D721Med (cell line): Measurements from ENCODE around the gene ANAPC2.
A peak's percentile ranks its signal among the peaks of the same experiment; 100 is the strongest.

ENCODE experiments used
- DNase-seq: peaks from one replicate; pipeline ENCODE4 v3.0.0; 2011; ENCODE audit warnings: low spot score; ENCODE audit not compliant: insufficient read length
- FAIRE-seq: peaks from 2 replicates; lab custom pipeline; 2011; peaks lifted over from hg19 to GRCh38; lab: Jason Lieb, UNC
- TF ChIP-seq, protein P1 (sequence below): IDR thresholded peaks from 2 replicates; pipeline ENCODE4 v1.5.1; 2012; ENCODE audit warnings: mild to moderate bottlenecking, control low read depth; ENCODE audit not compliant: insufficient read depth; ENCODE audit errors: missing control alignments

ANAPC2 gene, protein sequence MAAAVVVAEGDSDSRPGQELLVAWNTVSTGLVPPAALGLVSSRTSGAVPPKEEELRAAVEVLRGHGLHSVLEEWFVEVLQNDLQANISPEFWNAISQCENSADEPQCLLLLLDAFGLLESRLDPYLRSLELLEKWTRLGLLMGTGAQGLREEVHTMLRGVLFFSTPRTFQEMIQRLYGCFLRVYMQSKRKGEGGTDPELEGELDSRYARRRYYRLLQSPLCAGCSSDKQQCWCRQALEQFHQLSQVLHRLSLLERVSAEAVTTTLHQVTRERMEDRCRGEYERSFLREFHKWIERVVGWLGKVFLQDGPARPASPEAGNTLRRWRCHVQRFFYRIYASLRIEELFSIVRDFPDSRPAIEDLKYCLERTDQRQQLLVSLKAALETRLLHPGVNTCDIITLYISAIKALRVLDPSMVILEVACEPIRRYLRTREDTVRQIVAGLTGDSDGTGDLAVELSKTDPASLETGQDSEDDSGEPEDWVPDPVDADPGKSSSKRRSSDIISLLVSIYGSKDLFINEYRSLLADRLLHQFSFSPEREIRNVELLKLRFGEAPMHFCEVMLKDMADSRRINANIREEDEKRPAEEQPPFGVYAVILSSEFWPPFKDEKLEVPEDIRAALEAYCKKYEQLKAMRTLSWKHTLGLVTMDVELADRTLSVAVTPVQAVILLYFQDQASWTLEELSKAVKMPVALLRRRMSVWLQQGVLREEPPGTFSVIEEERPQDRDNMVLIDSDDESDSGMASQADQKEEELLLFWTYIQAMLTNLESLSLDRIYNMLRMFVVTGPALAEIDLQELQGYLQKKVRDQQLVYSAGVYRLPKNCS

DNA sequence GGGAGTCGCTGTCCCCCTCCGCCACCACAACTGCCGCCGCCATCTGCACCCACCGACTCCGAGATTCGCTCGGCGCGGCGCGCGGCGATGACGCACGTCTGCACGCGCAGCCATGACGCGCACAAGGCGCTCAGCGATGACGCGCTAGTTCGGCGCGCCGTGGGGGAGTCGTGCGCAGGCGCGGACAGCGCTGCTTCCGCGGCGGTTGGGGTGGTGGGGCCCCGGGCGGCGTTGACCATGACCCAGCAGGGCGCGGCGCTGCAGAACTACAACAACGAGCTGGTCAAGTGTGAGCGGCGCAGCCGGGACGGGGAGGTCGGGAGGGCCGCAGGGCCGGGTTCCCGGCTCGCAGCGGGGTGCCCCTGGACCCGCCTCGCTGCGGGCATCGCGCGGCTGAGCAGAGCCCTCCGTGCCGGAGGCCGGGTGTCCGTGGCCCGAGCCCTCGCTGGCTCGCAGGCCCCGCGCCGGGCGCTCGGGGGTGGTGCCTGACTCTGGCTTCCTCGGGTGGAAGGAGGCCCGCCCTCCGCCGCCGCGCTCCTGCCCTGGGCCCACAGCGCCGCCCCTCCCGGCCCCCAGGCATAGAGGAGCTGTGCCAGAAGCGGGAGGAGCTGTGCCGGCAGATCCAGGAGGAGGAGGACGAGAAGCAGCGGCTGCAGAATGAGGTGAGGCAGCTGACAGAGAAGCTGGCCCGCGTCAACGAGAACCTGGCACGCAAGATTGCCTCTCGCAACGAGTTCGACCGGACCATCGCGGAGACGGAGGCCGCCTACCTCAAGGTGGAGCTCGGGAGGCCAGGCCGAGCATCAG lies at the start of gene ANAPC2, which contains the start of gene SSNA1:
TSS of gene ANAPC2 (minus strand) at position 71 of the 807 bp plus-strand sequence. CDS start at position 43, 28 bp downstream.
TSS of gene SSNA1 (plus strand) at position 187 of the 807 bp plus-strand sequence. CDS start at position 238, 51 bp downstream.
- DNase-seq (no peak), FAIRE-seq (no peak)
- TF ChIP-seq, protein P1, sequence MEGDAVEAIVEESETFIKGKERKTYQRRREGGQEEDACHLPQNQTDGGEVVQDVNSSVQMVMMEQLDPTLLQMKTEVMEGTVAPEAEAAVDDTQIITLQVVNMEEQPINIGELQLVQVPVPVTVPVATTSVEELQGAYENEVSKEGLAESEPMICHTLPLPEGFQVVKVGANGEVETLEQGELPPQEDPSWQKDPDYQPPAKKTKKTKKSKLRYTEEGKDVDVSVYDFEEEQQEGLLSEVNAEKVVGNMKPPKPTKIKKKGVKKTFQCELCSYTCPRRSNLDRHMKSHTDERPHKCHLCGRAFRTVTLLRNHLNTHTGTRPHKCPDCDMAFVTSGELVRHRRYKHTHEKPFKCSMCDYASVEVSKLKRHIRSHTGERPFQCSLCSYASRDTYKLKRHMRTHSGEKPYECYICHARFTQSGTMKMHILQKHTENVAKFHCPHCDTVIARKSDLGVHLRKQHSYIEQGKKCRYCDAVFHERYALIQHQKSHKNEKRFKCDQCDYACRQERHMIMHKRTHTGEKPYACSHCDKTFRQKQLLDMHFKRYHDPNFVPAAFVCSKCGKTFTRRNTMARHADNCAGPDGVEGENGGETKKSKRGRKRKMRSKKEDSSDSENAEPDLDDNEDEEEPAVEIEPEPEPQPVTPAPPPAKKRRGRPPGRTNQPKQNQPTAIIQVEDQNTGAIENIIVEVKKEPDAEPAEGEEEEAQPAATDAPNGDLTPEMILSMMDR = peak; percentile 26

DNA sequence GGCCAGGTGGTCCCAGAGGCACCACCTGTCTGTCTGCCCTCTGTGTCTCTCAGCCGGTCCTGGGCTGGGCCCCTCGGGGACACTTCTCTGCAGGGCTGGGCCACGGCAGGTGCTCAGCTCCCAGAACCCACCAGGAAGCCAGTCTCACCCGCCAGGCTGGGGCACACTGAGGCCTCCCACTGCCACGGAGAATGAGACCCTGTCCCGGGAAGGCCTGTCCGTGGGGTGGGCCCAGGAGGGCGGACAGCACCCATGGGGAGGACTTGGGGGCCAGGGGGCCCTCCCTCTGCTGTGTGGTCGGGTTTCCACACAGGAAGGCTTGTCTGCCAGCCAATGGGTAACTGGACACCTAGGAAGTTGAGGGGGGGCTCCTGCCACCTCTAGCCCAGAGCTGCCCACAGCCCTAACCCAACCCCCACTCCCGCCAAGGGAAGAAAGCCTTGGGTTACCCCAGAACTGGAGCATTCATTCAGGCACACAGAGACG lies 48.6 kb upstream of the ANAPC2 start:
- DNase-seq = no peak
- FAIRE-seq = no peak
- TF ChIP-seq, protein P1 = no peak

DNA sequence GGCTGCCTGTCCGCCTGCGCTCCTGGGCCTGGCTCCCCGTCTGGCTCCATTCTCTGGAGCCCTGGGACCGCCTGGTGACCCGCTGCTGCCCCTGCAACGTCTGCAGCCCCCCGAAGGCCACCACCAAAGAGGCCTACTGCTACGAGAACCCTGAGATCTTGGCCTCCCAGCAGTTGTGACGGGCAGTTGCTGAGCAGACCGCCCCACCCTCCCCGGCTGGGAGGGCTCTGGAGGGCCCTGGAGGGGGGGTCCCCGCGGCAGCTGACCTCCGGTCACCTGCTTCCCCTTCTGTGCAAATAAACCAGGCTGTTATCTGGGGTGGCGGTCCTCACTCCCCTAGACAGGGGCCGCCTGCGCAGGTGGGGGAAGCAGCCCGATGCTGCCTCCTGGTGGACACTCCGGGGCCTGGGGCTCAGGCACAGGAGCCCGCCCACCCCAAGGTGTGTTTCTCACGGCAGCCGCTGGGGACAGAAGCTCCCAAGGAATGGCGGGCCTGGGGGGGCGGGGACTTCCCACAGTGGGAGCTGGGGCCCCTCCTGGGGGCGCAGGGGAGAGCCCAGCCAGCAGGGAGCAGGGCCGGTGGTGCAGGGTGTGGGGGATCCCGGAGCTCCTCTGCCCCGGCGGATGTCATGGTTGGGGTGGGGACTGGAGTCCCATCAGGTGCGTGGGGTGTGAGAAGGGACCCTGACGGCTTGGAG lies 48.0 kb upstream of the ANAPC2 start:
- TF ChIP-seq, protein P1 = peak; percentile 93
- DNase-seq (peak; percentile 100), FAIRE-seq (no peak)

DNA sequence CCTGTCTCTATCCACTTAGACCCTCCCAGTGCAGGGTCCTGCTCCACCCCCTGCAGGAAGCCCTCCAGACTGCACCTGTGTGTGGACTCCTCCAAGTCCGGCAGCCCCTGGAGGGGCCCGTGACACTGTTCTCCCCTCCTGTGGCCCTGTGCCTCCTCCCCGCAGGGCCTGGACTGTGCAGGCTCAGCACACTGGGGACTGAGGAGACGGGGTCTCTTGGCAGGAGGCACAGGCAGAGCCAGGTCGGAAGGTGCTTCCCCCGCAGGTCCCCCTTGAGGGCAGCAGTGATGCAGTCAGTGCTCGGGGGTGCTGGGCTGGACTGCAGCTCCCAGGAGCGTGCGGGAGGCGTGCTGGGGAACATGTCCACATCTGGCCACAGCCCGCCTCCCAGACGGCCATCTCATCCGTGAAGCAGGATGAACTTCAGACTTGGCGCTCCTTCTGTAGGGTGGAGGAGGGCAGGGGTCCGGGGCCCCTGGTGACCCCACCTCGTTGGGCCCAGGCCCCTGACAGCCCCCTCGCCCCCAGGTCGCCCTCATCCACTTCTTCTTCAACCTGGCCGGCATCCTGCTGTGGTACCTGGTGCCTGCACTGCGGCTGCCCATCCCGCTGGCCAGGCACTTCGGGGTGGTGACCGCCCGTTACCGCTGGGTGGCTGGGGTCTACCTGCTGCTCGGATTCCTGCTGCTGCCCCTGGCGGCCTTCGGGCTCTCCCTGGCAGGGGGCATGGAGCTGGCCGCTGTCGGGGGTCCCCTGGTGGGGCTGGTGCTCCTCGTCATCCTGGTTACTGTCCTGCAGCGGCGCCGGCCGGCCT lies 47.3 kb upstream of the ANAPC2 start:
- no peak for FAIRE-seq

DNA sequence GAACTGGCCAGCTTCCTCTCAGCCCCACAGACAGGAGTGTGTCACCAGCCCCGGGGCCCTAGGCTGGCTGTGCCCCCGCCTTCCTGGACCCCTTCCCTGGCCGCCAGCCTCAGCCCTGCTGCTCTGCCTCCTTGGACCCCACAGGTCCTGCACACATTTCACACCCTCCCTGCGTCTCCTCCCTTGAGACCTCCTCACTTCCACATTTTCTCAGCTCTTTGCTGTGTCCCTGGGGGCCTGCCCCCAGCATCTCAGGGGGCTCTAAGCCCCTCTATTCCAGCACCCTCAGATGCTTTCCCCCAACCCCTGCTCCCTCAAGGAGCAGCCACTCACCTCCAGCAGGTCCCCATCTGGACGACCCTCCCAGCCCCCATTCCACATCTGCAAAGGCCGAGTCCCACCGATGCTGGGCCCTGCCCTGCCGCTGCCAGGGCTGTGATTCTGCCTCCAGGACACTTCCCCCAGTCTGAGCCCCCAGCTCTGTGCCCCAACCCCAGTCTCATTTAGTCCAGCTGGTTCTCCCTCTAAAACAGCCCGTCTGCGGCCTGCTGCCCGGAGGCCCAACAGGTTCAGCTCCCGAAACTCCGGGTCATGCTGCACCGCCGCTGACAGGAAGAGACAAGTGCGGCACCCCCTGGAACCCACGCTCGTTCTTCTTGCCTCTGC lies 46.5 kb upstream of the ANAPC2 start:
- FAIRE-seq (no peak), DNase-seq (no peak)
- TF ChIP-seq, protein P1 = no peak

More for the DNA sequence above, 47.3 kb upstream of the ANAPC2 start:
- no peak for DNase-seq
- TF ChIP-seq, protein P1 = no peak
